Measurements from ENCODE around the gene SLC25A44.

Gene SLC25A44

DNA sequence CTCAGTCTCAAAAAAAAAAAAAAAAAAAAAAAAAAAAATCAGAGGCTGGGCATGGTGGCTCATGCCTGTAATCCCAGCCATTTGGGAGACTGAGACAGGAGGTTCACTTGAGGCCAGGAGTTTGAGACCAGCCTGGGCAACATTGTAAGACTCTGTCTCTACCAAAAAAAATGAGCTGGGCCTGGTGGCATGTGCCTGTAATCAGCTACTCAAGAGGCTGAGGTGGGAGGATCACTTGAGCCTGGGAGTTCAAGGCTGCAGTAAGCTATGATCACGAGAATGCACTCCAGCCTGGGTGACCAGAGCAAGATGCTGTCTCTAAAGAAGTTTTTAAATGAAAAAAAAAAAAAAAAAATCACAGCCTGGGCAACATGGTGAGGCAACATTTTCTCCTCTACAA, 30.2 kb upstream of the SLC25A44 start:
- TF ChIP-seq, protein P1, sequence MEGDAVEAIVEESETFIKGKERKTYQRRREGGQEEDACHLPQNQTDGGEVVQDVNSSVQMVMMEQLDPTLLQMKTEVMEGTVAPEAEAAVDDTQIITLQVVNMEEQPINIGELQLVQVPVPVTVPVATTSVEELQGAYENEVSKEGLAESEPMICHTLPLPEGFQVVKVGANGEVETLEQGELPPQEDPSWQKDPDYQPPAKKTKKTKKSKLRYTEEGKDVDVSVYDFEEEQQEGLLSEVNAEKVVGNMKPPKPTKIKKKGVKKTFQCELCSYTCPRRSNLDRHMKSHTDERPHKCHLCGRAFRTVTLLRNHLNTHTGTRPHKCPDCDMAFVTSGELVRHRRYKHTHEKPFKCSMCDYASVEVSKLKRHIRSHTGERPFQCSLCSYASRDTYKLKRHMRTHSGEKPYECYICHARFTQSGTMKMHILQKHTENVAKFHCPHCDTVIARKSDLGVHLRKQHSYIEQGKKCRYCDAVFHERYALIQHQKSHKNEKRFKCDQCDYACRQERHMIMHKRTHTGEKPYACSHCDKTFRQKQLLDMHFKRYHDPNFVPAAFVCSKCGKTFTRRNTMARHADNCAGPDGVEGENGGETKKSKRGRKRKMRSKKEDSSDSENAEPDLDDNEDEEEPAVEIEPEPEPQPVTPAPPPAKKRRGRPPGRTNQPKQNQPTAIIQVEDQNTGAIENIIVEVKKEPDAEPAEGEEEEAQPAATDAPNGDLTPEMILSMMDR (IDR thresholded peaks at IDR 0.05; ENCODE audit: low read length, missing control alignments) = no peak
- DNase-seq (ENCODE audit: low read depth) = no peak
- H3K4me3 ChIP-seq (replicated peaks; ENCODE audit: low read depth, low read length) = no peak overlapping the region

DNA sequence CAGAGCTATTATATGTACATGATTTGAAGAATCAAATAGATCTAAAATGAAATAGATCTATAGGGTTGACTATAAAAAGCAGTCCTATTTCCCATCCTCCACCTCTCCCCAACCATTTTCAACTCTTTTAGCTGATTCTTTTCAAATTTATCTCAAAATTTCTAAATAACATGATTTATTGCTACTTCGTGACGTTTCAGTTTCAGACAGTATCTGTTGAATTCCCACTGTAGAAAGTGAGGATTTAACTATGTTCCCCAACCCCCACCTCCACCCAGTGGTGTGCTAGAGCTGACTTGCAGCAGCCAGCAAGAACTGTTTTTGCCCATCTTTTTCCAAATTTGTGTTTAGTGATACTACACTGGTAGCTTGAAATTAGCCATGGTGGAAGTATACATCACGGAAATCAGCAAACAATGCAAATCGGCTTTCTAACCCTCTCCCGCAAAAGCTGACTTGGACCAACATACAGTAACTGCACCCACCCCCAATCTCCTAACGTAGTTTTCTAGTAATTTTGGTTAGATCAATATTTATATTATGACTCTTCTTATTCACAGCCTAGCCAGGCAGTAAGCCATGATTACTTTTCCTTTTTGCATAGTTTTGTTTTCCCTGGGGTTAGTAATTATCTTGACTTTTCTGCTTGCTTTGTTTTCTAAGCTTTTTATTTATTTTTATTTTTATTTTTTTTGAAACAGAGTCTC, 29.6 kb upstream of the SLC25A44 start:
- TF ChIP-seq, protein P1 (IDR thresholded peaks at IDR 0.05; ENCODE audit: low read length, missing control alignments) = no peak
- DNase-seq (ENCODE audit: low read depth) = no peak
- no peak overlapping the region for H3K4me3 ChIP-seq (replicated peaks; ENCODE audit: low read depth, low read length)

DNA sequence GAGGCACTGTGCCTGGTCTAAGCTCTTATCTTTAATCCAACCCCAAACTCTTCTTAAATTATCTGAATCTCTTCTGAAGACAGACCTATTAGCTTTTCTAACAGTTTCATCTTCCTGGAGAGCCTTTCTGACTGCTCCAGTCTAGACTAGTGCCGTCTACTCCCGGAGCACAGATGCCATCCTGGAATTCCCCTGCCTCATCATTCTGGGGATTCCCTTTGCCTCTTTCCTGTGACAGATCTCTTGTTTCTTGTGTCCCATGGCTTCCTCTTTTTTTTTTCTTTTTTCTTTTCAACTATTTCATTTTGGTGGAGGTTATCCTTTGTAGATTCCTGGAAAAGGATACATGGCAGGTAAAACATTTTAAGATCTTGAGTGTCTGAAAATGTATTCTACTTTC, 28.8 kb upstream of the SLC25A44 start:
- DNase-seq (ENCODE audit: low read depth) = no peak
- TF ChIP-seq, protein P1 (IDR thresholded peaks at IDR 0.05; ENCODE audit: low read length, missing control alignments) = no peak
- no peak overlapping the region for H3K4me3 ChIP-seq (replicated peaks; ENCODE audit: low read depth, low read length)

DNA sequence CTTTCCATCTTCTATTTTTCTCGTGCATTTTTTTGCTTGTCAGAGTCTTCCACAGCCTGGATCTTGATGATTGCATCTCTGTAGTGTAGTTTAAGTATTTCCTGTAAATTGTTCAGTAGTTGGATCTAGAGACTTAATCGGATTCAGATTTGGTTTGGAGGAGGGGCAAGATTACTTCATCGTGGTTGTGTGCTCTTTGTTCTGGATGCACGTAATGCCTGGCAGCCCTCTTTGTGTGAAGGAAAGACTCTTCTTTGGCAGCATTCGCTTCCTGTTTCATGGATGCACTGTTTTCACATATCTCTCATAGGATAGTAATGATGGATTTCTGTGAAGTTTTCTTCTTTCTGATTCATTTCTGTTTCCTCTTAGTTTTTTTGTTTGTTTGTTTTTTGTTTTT, 26.4 kb upstream of the SLC25A44 start:
- no peak overlapping the region for H3K4me3 ChIP-seq (replicated peaks; ENCODE audit: low read depth, low read length)
- TF ChIP-seq, protein P1 (IDR thresholded peaks at IDR 0.05; ENCODE audit: low read length, missing control alignments) = no peak
- peak; percentile 91 for DNase-seq (ENCODE audit: low read depth)

DNA sequence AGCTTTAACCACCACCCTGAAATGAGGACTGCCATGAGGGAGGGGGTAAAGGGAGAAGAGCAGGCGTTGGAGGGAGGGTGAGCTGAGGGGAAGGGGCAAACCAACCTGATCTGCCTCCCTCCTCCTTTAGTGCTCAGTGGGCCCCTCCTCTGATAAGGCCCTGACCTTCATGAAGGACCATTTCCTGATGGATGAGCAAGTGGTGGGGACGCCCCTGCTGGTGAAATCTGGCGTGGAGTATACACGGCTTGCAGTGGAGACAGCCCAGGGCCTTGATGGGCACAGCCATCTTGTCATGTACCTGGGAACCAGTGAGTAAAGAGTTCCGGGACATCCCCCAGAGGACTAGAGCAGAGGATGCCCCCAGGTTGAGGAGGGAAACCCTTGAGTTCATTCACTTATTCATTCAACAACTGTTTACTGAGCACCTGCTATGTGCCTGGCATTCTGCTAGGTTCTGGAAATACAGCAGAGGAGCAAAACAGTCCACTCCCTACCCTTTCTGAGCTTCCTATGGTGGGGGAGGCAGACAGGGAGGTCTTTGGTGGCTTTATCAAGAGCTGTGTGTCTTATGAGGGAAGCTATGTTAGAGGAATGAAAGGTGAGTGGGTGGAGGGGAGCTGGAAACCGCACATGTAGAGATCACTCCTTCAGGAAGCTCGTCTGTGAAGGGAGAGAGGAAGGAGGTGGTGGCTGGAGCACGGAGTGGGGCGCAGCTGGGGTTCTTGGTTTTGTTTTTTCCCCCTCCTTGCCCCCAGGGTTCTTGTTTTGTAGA, 21.0 kb upstream of the SLC25A44 start:
- DNase-seq (ENCODE audit: low read depth) = no peak
- no peak overlapping the region for H3K4me3 ChIP-seq (replicated peaks; ENCODE audit: low read depth, low read length)
- TF ChIP-seq, protein P1 (IDR thresholded peaks at IDR 0.05; ENCODE audit: low read length, missing control alignments) = no peak

DNA sequence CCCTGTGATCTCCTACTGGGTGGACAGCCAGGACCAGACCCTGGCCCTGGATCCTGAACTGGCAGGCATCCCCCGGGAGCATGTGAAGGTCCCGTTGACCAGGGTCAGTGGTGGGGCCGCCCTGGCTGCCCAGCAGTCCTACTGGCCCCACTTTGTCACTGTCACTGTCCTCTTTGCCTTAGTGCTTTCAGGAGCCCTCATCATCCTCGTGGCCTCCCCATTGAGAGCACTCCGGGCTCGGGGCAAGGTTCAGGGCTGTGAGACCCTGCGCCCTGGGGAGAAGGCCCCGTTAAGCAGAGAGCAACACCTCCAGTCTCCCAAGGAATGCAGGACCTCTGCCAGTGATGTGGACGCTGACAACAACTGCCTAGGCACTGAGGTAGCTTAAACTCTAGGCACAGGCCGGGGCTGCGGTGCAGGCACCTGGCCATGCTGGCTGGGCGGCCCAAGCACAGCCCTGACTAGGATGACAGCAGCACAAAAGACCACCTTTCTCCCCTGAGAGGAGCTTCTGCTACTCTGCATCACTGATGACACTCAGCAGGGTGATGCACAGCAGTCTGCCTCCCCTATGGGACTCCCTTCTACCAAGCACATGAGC, 17.2 kb upstream of the SLC25A44 start:
- no peak overlapping the region for H3K4me3 ChIP-seq (replicated peaks; ENCODE audit: low read depth, low read length)
- TF ChIP-seq, protein P1 (IDR thresholded peaks at IDR 0.05; ENCODE audit: low read length, missing control alignments) = no peak
- DNase-seq (ENCODE audit: low read depth) = no peak

All from fibroblast of pulmonary artery (primary cell).